CD14-positive monocyte (primary cell): ENCODE data around the gene L3MBTL4. TPM values are rescaled to one million over a fixed set of nuclear protein-coding genes. Genes with fewer than 3 reads are reported as not detected.
A peak's percentile ranks its signal among the peaks of the same experiment; 100 is the strongest.

Experiments
- DNase-seq, 3 donors: peaks; one replicate each; pipeline ENCODE4 v3.0.0-alpha.2; 2011 to 2022
- H2AFZ ChIP-seq: 2 replicates; pipeline ENCODE4 v1.6.0; 2012; ENCODE audit warnings: mild to moderate bottlenecking, low read depth, low read length, inconsistent platforms; ENCODE audit not compliant: insufficient read depth, poor library complexity, severe bottlenecking
- H3K27ac ChIP-seq, 2 donors: 1 replicate in 1 of 2; 2 replicates in 1 of 2; pipeline ENCODE4 v1.5.1; 2012 to 2013; ENCODE audit warnings: low read length in 2 of 2, control low read depth in 1 of 2, inconsistent platforms in 1 of 2, low read depth in 1 of 2, mild to moderate bottlenecking in 1 of 2
- H3K27me3 ChIP-seq, 2 donors: one replicate each; pipeline versions ENCODE4 v1.6.0 to v1.6.1; 2011 to 2013; ENCODE audit warnings: low read length in 2 of 2; ENCODE audit not compliant: control insufficient read depth in 2 of 2, insufficient read depth in 2 of 2
- H3K36me3 ChIP-seq, 2 donors: replicated peaks in 1 of 2; 1 replicate in 1 of 2; 2 replicates in 1 of 2; pipeline versions ENCODE4 v1.5.1 to v1.6.1; 2012 to 2013; ENCODE audit warnings: low read length in 2 of 2, control low read depth in 1 of 2, inconsistent platforms in 1 of 2, mild to moderate bottlenecking in 1 of 2; ENCODE audit not compliant: insufficient read depth in 2 of 2, control insufficient read depth in 1 of 2
- H3K4me1 ChIP-seq, 2 donors: 1 replicate in 1 of 2; 2 replicates in 1 of 2; pipeline versions ENCODE4 v1.5.1 to v1.6.1; 2012 to 2013; ENCODE audit warnings: low read length in 2 of 2, control low read depth in 1 of 2, inconsistent platforms in 1 of 2, mild to moderate bottlenecking in 1 of 2, moderate library complexity in 1 of 2; ENCODE audit not compliant: insufficient read depth in 2 of 2, control insufficient read depth in 1 of 2
- H3K4me2 ChIP-seq: replicated peaks from 2 replicates; pipeline ENCODE3; 2012; ENCODE audit warnings: low read length, moderate library complexity, mild to moderate bottlenecking; ENCODE audit not compliant: poor library complexity, severe bottlenecking; ENCODE audit errors: extremely low read depth
- H3K4me3 ChIP-seq, 3 experiments: fragments of 200-600 bp in 1 of 3; sonication (generic) in 1 of 3; replicated peaks in 1 of 3; 1 replicate in 2 of 3; 2 replicates in 1 of 3; pipeline ENCODE4 v1.5.1; 2011 to 2013; ENCODE audit warnings: low read length in 3 of 3, mild to moderate bottlenecking in 3 of 3, control low read depth in 2 of 3, low read depth in 2 of 3, inconsistent platforms in 1 of 3, moderate library complexity in 1 of 3
- H3K79me2 ChIP-seq: 2 replicates; pipeline ENCODE4 v1.6.0; 2012; ENCODE audit warnings: mild to moderate bottlenecking, control low read depth, inconsistent platforms, low read length, moderate library complexity; ENCODE audit not compliant: insufficient read depth
- H3K9ac ChIP-seq: 2 replicates; pipeline ENCODE4 v1.6.0; 2017; ENCODE audit warnings: low read length, mild to moderate bottlenecking; ENCODE audit not compliant: insufficient read depth, poor library complexity, severe bottlenecking
- H3K9me3 ChIP-seq, 2 donors: replicated peaks in 1 of 2; 1 replicate in 1 of 2; 2 replicates in 1 of 2; pipeline versions ENCODE4 v1.5.1 to v1.6.1; 2012 to 2013; ENCODE audit warnings: low read length in 2 of 2, control low read depth in 1 of 2; ENCODE audit not compliant: control insufficient read depth in 1 of 2, insufficient read depth in 1 of 2
- H4K20me1 ChIP-seq: 2 replicates; pipeline ENCODE4 v1.6.0; 2012; ENCODE audit warnings: mild to moderate bottlenecking, low read length, control low read depth, moderate library complexity; ENCODE audit not compliant: insufficient read depth
- H3K27ac Mint-ChIP-seq, 7 donors: one replicate each; pipeline ENCODE4 v1.8.0; 2020; ENCODE audit warnings: mild to moderate bottlenecking in 7 of 7, mixed read lengths in 7 of 7, moderate library complexity in 6 of 7, inconsistent platforms in 2 of 7
- H3K27me3 Mint-ChIP-seq, 3 donors: one replicate each; pipeline ENCODE4 v1.8.0; 2021 to 2022; ENCODE audit warnings: low read depth in 3 of 3, mild to moderate bottlenecking in 3 of 3, mixed read lengths in 3 of 3, moderate library complexity in 3 of 3, inconsistent platforms in 1 of 3
- H3K36me3 Mint-ChIP-seq, 2 donors: one replicate each; pipeline ENCODE4 v1.8.0; 2020; ENCODE audit warnings: mixed read lengths in 2 of 2, inconsistent platforms in 1 of 2, mild to moderate bottlenecking in 1 of 2
- H3K4me1 Mint-ChIP-seq: one replicate; pipeline ENCODE4 v1.8.0; 2020; ENCODE audit warnings: mild to moderate bottlenecking, mixed read lengths
- H3K4me3 Mint-ChIP-seq, 2 donors: one replicate each; pipeline ENCODE4 v1.8.0; 2020; ENCODE audit warnings: mild to moderate bottlenecking in 2 of 2, mixed read lengths in 2 of 2, moderate library complexity in 1 of 2
- H3K9me3 Mint-ChIP-seq, 7 donors: one replicate each; pipeline ENCODE4 v1.8.0; 2020 to 2022; ENCODE audit warnings: mixed read lengths in 7 of 7, mild to moderate bottlenecking in 6 of 7, moderate library complexity in 6 of 7, inconsistent platforms in 2 of 7
- WGBS: methylation state at CpG from one replicate; pipeline ENCODE4 v1.1.5; 2013; ENCODE audit warnings: missing lambda C conversion rate; ENCODE audit not compliant: insufficient coverage; 5-methylcytosine and 5-hydroxymethylcytosine counted together
- intact Hi-C, 2 donors: fragments of 100-400 bp; cut with micrococcal nuclease; formaldehyde crosslinking; loops; one replicate each; pipeline versions ENCODE4 v1.15.0 to v1.15.1; 2023
- polyA plus RNA-seq, 3 donors: library from polyadenylated mRNA; depleted of rRNA in 1 of 3; unstranded in 2 of 3; stranded (reverse) in 1 of 3; fragments of 300-500 nt in 2 of 3; fragments of >200 nt in 1 of 3; fragmentation: Illumina TruSeq in 2 of 3; gene quantifications; 1 replicate in 2 of 3; 2 replicates in 1 of 3; pipeline ENCODE4 v1.2.3, GENCODE V29; 2012 to 2021
- TF ChIP-seq, protein P1 (sequence below): fragments of 200-600 bp; IDR thresholded peaks from one replicate; pipeline ENCODE4 v1.8.0; 2022; ENCODE audit warnings: antibody characterized with exemption, mild to moderate bottlenecking

Gene L3MBTL4
- polyA plus RNA-seq, 3 donors, result 0.55 to 1.2 (median 0.72) TPM

DNA sequence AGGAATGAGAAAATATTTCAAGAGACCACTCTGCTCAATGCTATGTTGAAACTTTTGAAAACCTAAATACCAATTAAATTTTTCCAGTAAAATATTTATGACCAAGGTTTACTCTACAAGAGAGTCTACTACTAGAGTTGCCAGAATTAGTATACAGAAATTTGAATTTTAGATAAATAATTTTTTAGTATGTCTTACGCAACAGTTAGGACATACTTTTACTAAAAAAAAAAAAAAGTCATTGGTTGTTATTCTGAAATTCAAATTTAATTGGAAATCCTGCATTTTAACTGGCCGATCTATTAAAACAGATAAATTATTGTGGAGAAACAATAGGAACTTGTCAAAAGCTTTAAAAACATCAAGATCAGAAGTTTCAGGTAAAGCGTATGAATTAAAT lies 470.3 kb downstream of the L3MBTL4 start:
- Mint-ChIP-seq H3K36me3 (no peaks in the 10 kb centered on the region), H3K9me3 (peaks cover 0 to 3% (median 0%) of the 10 kb centered on the region in 7 donors), H3K27me3 (peaks cover 5 to 14% (median 8%) of the 10 kb centered on the region in 3 donors), H3K4me1 (no peaks in the 10 kb centered on the region), H3K27ac (no peak overlapping the region), H3K4me3 (no peak overlapping the region)
- intact Hi-C loops, result no loop called here
- Histone ChIP-seq H3K27ac (no peak overlapping the region), H3K9me3 (no peaks in the 10 kb centered on the region), H3K4me3 (no peak overlapping the region), H3K9ac (no peak overlapping the region), H3K36me3 (no peaks in the 10 kb centered on the region), H3K4me1 (no peaks in the 10 kb centered on the region), H4K20me1 (no peaks in the 10 kb centered on the region), H3K79me2 (no peaks in the 10 kb centered on the region), H3K4me2 (no peak overlapping the region), H2AFZ (no peak overlapping the region), H3K27me3 (no peaks in the 10 kb centered on the region)
- TF ChIP-seq, protein P1, sequence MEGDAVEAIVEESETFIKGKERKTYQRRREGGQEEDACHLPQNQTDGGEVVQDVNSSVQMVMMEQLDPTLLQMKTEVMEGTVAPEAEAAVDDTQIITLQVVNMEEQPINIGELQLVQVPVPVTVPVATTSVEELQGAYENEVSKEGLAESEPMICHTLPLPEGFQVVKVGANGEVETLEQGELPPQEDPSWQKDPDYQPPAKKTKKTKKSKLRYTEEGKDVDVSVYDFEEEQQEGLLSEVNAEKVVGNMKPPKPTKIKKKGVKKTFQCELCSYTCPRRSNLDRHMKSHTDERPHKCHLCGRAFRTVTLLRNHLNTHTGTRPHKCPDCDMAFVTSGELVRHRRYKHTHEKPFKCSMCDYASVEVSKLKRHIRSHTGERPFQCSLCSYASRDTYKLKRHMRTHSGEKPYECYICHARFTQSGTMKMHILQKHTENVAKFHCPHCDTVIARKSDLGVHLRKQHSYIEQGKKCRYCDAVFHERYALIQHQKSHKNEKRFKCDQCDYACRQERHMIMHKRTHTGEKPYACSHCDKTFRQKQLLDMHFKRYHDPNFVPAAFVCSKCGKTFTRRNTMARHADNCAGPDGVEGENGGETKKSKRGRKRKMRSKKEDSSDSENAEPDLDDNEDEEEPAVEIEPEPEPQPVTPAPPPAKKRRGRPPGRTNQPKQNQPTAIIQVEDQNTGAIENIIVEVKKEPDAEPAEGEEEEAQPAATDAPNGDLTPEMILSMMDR, result no peak
- DNase-seq, result no peak
- no CpG with 5 or more reads among the region's 3 CpGs for WGBS

DNA sequence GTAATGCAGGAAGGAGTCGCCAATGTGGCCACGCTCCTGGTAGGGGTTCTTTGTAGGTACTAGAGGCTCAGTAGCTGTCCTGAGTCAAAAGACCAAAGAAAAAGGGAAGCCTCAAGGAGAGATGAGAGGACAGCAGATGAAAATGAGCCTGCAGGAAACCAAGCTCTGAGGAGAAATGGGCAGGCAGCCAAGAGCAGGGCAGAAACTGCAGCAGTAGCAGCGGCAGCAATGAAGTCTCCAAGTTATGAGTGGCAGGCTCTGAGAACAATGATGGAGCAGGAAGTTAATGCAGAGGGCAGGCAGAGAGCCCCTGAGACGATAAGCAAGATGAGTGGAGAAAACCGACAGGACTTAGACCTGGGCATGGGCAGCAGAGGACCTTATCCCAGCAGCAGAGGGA lies 471.2 kb downstream of the L3MBTL4 start:
- Mint-ChIP-seq H3K9me3 (peaks cover 0 to 3% (median 0%) of the 10 kb centered on the region in 7 donors), H3K4me1 (no peaks in the 10 kb centered on the region), H3K4me3 (no peak overlapping the region), H3K36me3 (no peaks in the 10 kb centered on the region), H3K27ac (peak overlapping the region in 1 of 7 donors; percentile 15), H3K27me3 (peaks cover 5 to 14% (median 8%) of the 10 kb centered on the region in 3 donors)
- Histone ChIP-seq H3K79me2 (no peaks in the 10 kb centered on the region), H4K20me1 (no peaks in the 10 kb centered on the region), H2AFZ (no peak overlapping the region), H3K9me3 (no peaks in the 10 kb centered on the region), H3K27ac (no peak overlapping the region), H3K36me3 (no peaks in the 10 kb centered on the region), H3K4me1 (no peaks in the 10 kb centered on the region), H3K27me3 (no peaks in the 10 kb centered on the region), H3K9ac (no peak overlapping the region), H3K4me2 (no peak overlapping the region), H3K4me3 (no peak overlapping the region)
- intact Hi-C loops, result no loop called here
- TF ChIP-seq, protein P1, result no peak
- 37% methylated on average over 5 of the region's 5 CpGs for WGBS
- DNase-seq, result no peak
